ENCODE data around the gene BDKRB1. TPM values are rescaled to one million over a fixed set of nuclear protein-coding genes. Genes with fewer than 3 reads are reported as not detected.

Gene BDKRB1
- total RNA-seq, 1 donor from 2014 or later: not detected

- Mint-ChIP-seq H3K4me3 (no peak overlapping the region), H3K36me3 (ENCODE audit: low read depth) (no peaks in the 10 kb centered on the region), H3K27ac (no peak overlapping the region), H3K27me3 (peaks cover 30% of the 10 kb centered on the region), H3K4me1 (no peaks in the 10 kb centered on the region), H3K9me3 (no peaks in the 10 kb centered on the region)
- CTCF ChIA-PET: no interaction called here
- TF ChIP-seq CTCF (IDR thresholded peaks at IDR 0.05): no peak
- ATAC-seq (ENCODE audit: low read depth): no peak
- POLR2A ChIA-PET: no interaction called here
- no peak for DNase-seq
- intact Hi-C loops (cut with micrococcal nuclease): no loop called here
Observed at GRCh38 chr14:96252323-96252998, 3.5 kb upstream of the BDKRB1 start.

GRCh38 chr14:96252999-96253539, 2.9 kb upstream of the BDKRB1 start:
- no peak for DNase-seq
- H3K27ac Mint-ChIP-seq: no peak overlapping the region
- ATAC-seq (ENCODE audit: low read depth): no peak
- TF ChIP-seq CTCF (IDR thresholded peaks at IDR 0.05): no peak
- POLR2A ChIA-PET: no interaction called here
- intact Hi-C loops (cut with micrococcal nuclease): no loop called here
- CTCF ChIA-PET: no interaction called here
- no peak overlapping the region for H3K4me3 Mint-ChIP-seq
- H3K27me3 Mint-ChIP-seq: peaks cover 32% of the 10 kb centered on the region
- H3K36me3 Mint-ChIP-seq (ENCODE audit: low read depth): no peaks in the 10 kb centered on the region
- H3K9me3 Mint-ChIP-seq: no peaks in the 10 kb centered on the region
- H3K4me1 Mint-ChIP-seq: no peaks in the 10 kb centered on the region

GRCh38 chr14:96254687-96255086, 1.3 kb upstream of the BDKRB1 start:
- no peak overlapping the region for H3K27ac Mint-ChIP-seq
- H3K9me3 Mint-ChIP-seq: no peaks in the 10 kb centered on the region
- peaks cover 28% of the 10 kb centered on the region for H3K27me3 Mint-ChIP-seq
- POLR2A ChIA-PET: no interaction called here
- no peaks in the 10 kb centered on the region for H3K36me3 Mint-ChIP-seq (ENCODE audit: low read depth)
- intact Hi-C loops (cut with micrococcal nuclease): no loop called here
- no peak for TF ChIP-seq CTCF (IDR thresholded peaks at IDR 0.05)
- ATAC-seq (ENCODE audit: low read depth): no peak
- no peaks in the 10 kb centered on the region for H3K4me1 Mint-ChIP-seq
- CTCF ChIA-PET: no interaction called here
- no peak for DNase-seq
- H3K4me3 Mint-ChIP-seq: no peak overlapping the region

- ATAC-seq (ENCODE audit: low read depth) (no peak), DNase-seq (no peak)
- no peaks in the 10 kb centered on the region for H3K36me3 Mint-ChIP-seq (ENCODE audit: low read depth)
- H3K4me3 Mint-ChIP-seq: no peak overlapping the region
- H3K9me3 Mint-ChIP-seq: no peaks in the 10 kb centered on the region
- ChIA-PET CTCF (no interaction called here), POLR2A (no interaction called here)
- no peaks in the 10 kb centered on the region for H3K4me1 Mint-ChIP-seq
- H3K27ac Mint-ChIP-seq: no peak overlapping the region
- intact Hi-C loops (cut with micrococcal nuclease): no loop called here
- no peak for TF ChIP-seq CTCF (IDR thresholded peaks at IDR 0.05)
- peaks cover 22% of the 10 kb centered on the region for H3K27me3 Mint-ChIP-seq
Observed at GRCh38 chr14:96256407-96256806, 397 bp downstream of the BDKRB1 start.

- H3K27me3 Mint-ChIP-seq: peaks cover 16% of the 10 kb centered on the region
- H3K4me3 Mint-ChIP-seq: no peak overlapping the region
- ChIA-PET CTCF (no interaction called here), POLR2A (no interaction called here)
- H3K27ac Mint-ChIP-seq: no peak overlapping the region
- no peaks in the 10 kb centered on the region for H3K4me1 Mint-ChIP-seq
- intact Hi-C loops (cut with micrococcal nuclease): no loop called here
- no peak for TF ChIP-seq CTCF (IDR thresholded peaks at IDR 0.05)
- no peaks in the 10 kb centered on the region for H3K9me3 Mint-ChIP-seq
- ATAC-seq (ENCODE audit: low read depth): no peak
- no peak for DNase-seq
- H3K36me3 Mint-ChIP-seq (ENCODE audit: low read depth): no peaks in the 10 kb centered on the region
Observed at GRCh38 chr14:96257056-96257455, 1.0 kb downstream of the BDKRB1 start.
